ENCODE data around the gene CLTC.
"Not testable (repeated sequence)": the region's sequence is repeated elsewhere in the genome, so short reads cannot be mapped to it uniquely, and the experiment has no call there.

DNA sequence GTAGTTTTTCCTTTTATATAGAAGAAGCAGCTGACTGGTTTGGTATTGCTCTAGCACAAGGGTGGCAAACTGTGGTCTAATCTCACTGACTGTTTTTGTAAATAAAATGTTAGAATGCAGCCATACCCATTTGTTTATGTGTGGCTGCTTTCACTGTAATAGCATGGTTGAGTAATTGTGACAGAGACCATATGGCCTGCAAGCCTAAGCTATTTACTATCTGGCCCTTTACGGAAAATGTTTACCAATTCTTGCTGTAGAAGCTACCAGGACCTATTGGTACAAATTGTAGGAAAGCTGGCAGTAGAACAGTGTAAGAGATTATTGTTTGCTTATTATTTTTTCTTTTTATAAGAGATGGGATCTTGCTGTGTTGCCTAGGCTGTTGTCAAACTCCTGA, 35.5 kb upstream of the CLTC start:
- TF ChIP-seq CTCF, EZH2phosphoT487, EZH2 (IDR thresholded peaks at IDR 0.05): not testable (repeated sequence)

All from neural progenitor cell (in vitro differentiated cells).